ENCODE results near the gene CNOT1.

The CNOT1 gene

GRCh38 chr16:58651965-58652348 is 22.3 kb upstream of the CNOT1 start:
- Histone ChIP-seq H3K27ac (ENCODE audit: low read depth, low read length) (no peak overlapping the region), H3K9me2 (replicated peaks; ENCODE audit: control insufficient read depth, low read length) (no peaks in the 10 kb centered on the region), H4K20me1 (ENCODE audit: control insufficient read depth, insufficient read depth, low read depth, low read length) (no peaks in the 10 kb centered on the region), H3K79me2 (ENCODE audit: control insufficient read depth, low read length) (no peaks in the 10 kb centered on the region), H3F3A (ENCODE audit: control insufficient read depth, insufficient read depth) (no peaks in the 10 kb centered on the region), H3K4me3 (ENCODE audit: low read length) (no peak overlapping the region), H3K4me1 (ENCODE audit: control insufficient read depth, low read length) (peaks cover 7% of the 10 kb centered on the region), H3K27me3 (ENCODE audit: control insufficient read depth, low read length) (no peaks in the 10 kb centered on the region), H3K9me3 (ENCODE audit: control insufficient read depth, insufficient read depth, low read length) (no peaks in the 10 kb centered on the region), H3K36me3 (ENCODE audit: control insufficient read depth, low read length) (no peaks in the 10 kb centered on the region), H3K4me2 (ENCODE audit: low read length) (no peak overlapping the region)
- TF ChIP-seq CTCF (IDR thresholded peaks at IDR 0.05; ENCODE audit: low read depth, low read length, poor library complexity, severe bottlenecking) (no peak), EZH2phosphoT487 (IDR thresholded peaks at IDR 0.05; ENCODE audit: borderline replicate concordance, low read length) (no peak)

- Histone ChIP-seq H4K20me1 (ENCODE audit: control insufficient read depth, insufficient read depth, low read depth, low read length) (no peaks in the 10 kb centered on the region), H3K79me2 (ENCODE audit: control insufficient read depth, low read length) (no peaks in the 10 kb centered on the region), H3K27me3 (ENCODE audit: control insufficient read depth, low read length) (no peaks in the 10 kb centered on the region), H3K4me2 (ENCODE audit: low read length) (no peak overlapping the region), H3K9me2 (replicated peaks; ENCODE audit: control insufficient read depth, low read length) (no peaks in the 10 kb centered on the region), H3K4me3 (ENCODE audit: low read length) (no peak overlapping the region), H3K4me1 (ENCODE audit: control insufficient read depth, low read length) (peaks cover 7% of the 10 kb centered on the region), H3K9me3 (ENCODE audit: control insufficient read depth, insufficient read depth, low read length) (no peaks in the 10 kb centered on the region), H3K36me3 (ENCODE audit: control insufficient read depth, low read length) (no peaks in the 10 kb centered on the region), H3K27ac (ENCODE audit: low read depth, low read length) (no peak overlapping the region), H3F3A (ENCODE audit: control insufficient read depth, insufficient read depth) (no peaks in the 10 kb centered on the region)
- TF ChIP-seq CTCF (IDR thresholded peaks at IDR 0.05; ENCODE audit: low read depth, low read length, poor library complexity, severe bottlenecking) = no peak
- no peak for TF ChIP-seq EZH2phosphoT487 (IDR thresholded peaks at IDR 0.05; ENCODE audit: borderline replicate concordance, low read length)
Measured at GRCh38 chr16:58649707-58650106, 20.1 kb upstream of the CNOT1 start.

- no peaks in the 10 kb centered on the region for H4K20me1 ChIP-seq (ENCODE audit: control insufficient read depth, insufficient read depth, low read depth, low read length)
- H3K4me3 ChIP-seq (ENCODE audit: low read length) = no peak overlapping the region
- TF ChIP-seq EZH2phosphoT487 (IDR thresholded peaks at IDR 0.05; ENCODE audit: borderline replicate concordance, low read length) (no peak), CTCF (IDR thresholded peaks at IDR 0.05; ENCODE audit: low read depth, low read length, poor library complexity, severe bottlenecking) (no peak)
- H3K9me2 ChIP-seq (replicated peaks; ENCODE audit: control insufficient read depth, low read length) = no peaks in the 10 kb centered on the region
- H3F3A ChIP-seq (ENCODE audit: control insufficient read depth, insufficient read depth) = no peaks in the 10 kb centered on the region
- H3K9me3 ChIP-seq (ENCODE audit: control insufficient read depth, insufficient read depth, low read length) = no peaks in the 10 kb centered on the region
- H3K27ac ChIP-seq (ENCODE audit: low read depth, low read length) = no peak overlapping the region
- no peaks in the 10 kb centered on the region for H3K27me3 ChIP-seq (ENCODE audit: control insufficient read depth, low read length)
- H3K36me3 ChIP-seq (ENCODE audit: control insufficient read depth, low read length) = no peaks in the 10 kb centered on the region
- no peak overlapping the region for H3K4me2 ChIP-seq (ENCODE audit: low read length)
- H3K4me1 ChIP-seq (ENCODE audit: control insufficient read depth, low read length) = peaks cover 7% of the 10 kb centered on the region
- H3K79me2 ChIP-seq (ENCODE audit: control insufficient read depth, low read length) = no peaks in the 10 kb centered on the region
Measured at GRCh38 chr16:58647107-58647506, 17.5 kb upstream of the CNOT1 start.

Data from DOHH2 (cell line).